Umbilical cord (tissue), 2 donors: Measurements from ENCODE around the gene STPG4. TPM values are rescaled to one million over a fixed set of nuclear protein-coding genes. Genes with fewer than 3 reads are reported as not detected.

Experiments used
- DNase-seq: peaks from one replicate; pipeline ENCODE4 v3.0.0-alpha.2; 2015; ENCODE audit warnings: low spot score
- total RNA-seq: library from RNA; depleted of rRNA; stranded (reverse); fragments of >200 nt; gene quantifications from one replicate; pipeline ENCODE4 v1.2.3, GENCODE V29; 2014; ENCODE audit warnings: low replicate concordance; ENCODE audit not compliant: insufficient read depth

STPG4 gene
- total RNA-seq, 1 donor from 2014 or later: 8.4 TPM

- no peak for DNase-seq
These were observed 100.2 kb downstream of the STPG4 start for GRCh38 chr2:47054868-47055267.

- DNase-seq: peak; percentile 33
These were observed 101.0 kb downstream of the STPG4 start for GRCh38 chr2:47054036-47054555.

- no peak for DNase-seq
These were observed 102.3 kb downstream of the STPG4 start for GRCh38 chr2:47052847-47053246.

GRCh38 chr2:47051562-47051961, 103.5 kb downstream of the STPG4 start:
- DNase-seq: no peak

GRCh38 chr2:47050762-47051161, 104.3 kb downstream of the STPG4 start:
- no peak for DNase-seq

GRCh38 chr2:47050021-47050760, 104.9 kb downstream of the STPG4 start:
- DNase-seq: no peak

GRCh38 chr2:47049502-47049901, 105.6 kb downstream of the STPG4 start:
- DNase-seq: no peak

GRCh38 chr2:47048801-47049480, 106.2 kb downstream of the STPG4 start:
- no peak for DNase-seq

GRCh38 chr2:47046271-47046670, 108.8 kb downstream of the STPG4 start:
- DNase-seq: no peak

- DNase-seq: no peak
These were observed 111.2 kb downstream of the STPG4 start for GRCh38 chr2:47043891-47044239.

- peak; percentile 79 for DNase-seq
These were observed 111.8 kb downstream of the STPG4 start for GRCh38 chr2:47043142-47043890.

GRCh38 chr2:47041891-47042684, 113.0 kb downstream of the STPG4 start:
- no peak for DNase-seq

GRCh38 chr2:47041063-47041462, 114.0 kb downstream of the STPG4 start:
- peak; percentile 69 for DNase-seq

- DNase-seq: no peak
These were observed 114.5 kb downstream of the STPG4 start for GRCh38 chr2:47040651-47041050.

- DNase-seq: no peak
These were observed 115.1 kb downstream of the STPG4 start for GRCh38 chr2:47039913-47040562.

GRCh38 chr2:47039489-47039870, 115.6 kb downstream of the STPG4 start:
- no peak for DNase-seq

GRCh38 chr2:47038656-47039488, 116.2 kb downstream of the STPG4 start:
- no peak for DNase-seq

- DNase-seq: no peak
These were observed 117.4 kb downstream of the STPG4 start for GRCh38 chr2:47037678-47038077.
